Stimulated activated memory B cell treated with anti-CD40 and anti-IgM and Interleukin-4, amounts not matched to agents 10 μg/mL and 1 μg/mL and 100 μg/mL, for 72 hours (primary cell): ENCODE measurements around the gene KMT2A.
"Not testable (repeated sequence)": the region's sequence is repeated elsewhere in the genome, so short reads cannot be mapped to it uniquely, and the experiment has no call there.

Experiments used
- ATAC-seq: fragments of 150-1000 bp; cut with Tn5 transposase; 2 replicates; pipeline ENCODE4 v1.10.0; 2021
- H3K27ac Mint-ChIP-seq: one replicate; pipeline ENCODE4 v1.8.0; 2022; ENCODE audit warnings: mild to moderate bottlenecking, mixed read lengths
- H3K27me3 Mint-ChIP-seq: one replicate; pipeline ENCODE4 v1.8.0; 2022; ENCODE audit warnings: mixed read lengths
- H3K36me3 Mint-ChIP-seq: one replicate; pipeline ENCODE4 v1.8.0; 2022; ENCODE audit warnings: mixed read lengths
- H3K4me1 Mint-ChIP-seq: one replicate; pipeline ENCODE4 v1.8.0; 2022; ENCODE audit warnings: mixed read lengths
- H3K4me3 Mint-ChIP-seq: one replicate; pipeline ENCODE4 v1.8.0; 2022; ENCODE audit warnings: mild to moderate bottlenecking, moderate library complexity, mixed read lengths
- H3K9me3 Mint-ChIP-seq: one replicate; pipeline ENCODE4 v1.8.0; 2022; ENCODE audit warnings: mixed read lengths

KMT2A gene

GRCh38 chr11:118435893-118436624 is at the start of gene KMT2A:
KMT2A (plus strand) TSS chr11:118436492; CDS start chr11:118436513, 21 bp downstream.
- Mint-ChIP-seq H3K36me3 (no peaks in the 10 kb centered on the region), H3K9me3 (no peaks in the 10 kb centered on the region), H3K27ac (peak within 1 kb of the TSS; percentile 93), H3K27me3 (no peaks in the 10 kb centered on the region), H3K4me3 (peak within 1 kb of the TSS; percentile 97), H3K4me1 (peaks cover 56% of the 10 kb centered on the region)
- ATAC-seq = peak; percentile 86

DNA sequence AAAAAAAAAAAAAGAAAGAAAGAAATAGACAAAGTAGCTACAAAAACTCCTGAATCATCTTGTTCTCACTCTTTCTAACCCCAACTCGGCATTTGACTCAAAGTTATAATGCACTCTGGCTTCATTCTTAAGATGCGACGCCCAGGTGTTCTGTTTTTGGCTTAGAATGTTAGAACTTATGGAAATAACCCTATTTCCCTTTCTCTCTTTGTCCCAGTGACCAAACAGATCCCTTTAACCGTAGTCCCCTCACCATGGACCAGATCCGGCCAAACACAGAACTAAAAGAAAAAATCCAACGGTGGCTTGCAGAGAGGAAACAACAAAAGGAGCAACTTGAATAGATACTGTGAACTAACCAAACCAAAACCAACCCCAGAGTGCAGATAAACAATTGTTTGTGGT is 40.2 kb upstream of the KMT2A start:
- H3K4me1 Mint-ChIP-seq = peaks cover 18% of the 10 kb centered on the region
- H3K9me3 Mint-ChIP-seq = no peaks in the 10 kb centered on the region
- H3K27ac Mint-ChIP-seq = peak overlapping the region; percentile 78
- H3K4me3 Mint-ChIP-seq = no peak overlapping the region
- no peaks in the 10 kb centered on the region for H3K27me3 Mint-ChIP-seq
- H3K36me3 Mint-ChIP-seq = peaks cover 30% of the 10 kb centered on the region
- ATAC-seq = no peak

GRCh38 chr11:118397448-118397847 is 38.8 kb upstream of the KMT2A start:
- ATAC-seq = no peak
- H3K27ac Mint-ChIP-seq = no peak overlapping the region
- no peaks in the 10 kb centered on the region for H3K27me3 Mint-ChIP-seq
- H3K4me1 Mint-ChIP-seq = peaks cover 25% of the 10 kb centered on the region
- peaks cover 26% of the 10 kb centered on the region for H3K36me3 Mint-ChIP-seq
- no peaks in the 10 kb centered on the region for H3K9me3 Mint-ChIP-seq
- no peak overlapping the region for H3K4me3 Mint-ChIP-seq

- ATAC-seq = no peak
- no peaks in the 10 kb centered on the region for H3K27me3 Mint-ChIP-seq
- peaks cover 33% of the 10 kb centered on the region for H3K4me1 Mint-ChIP-seq
- peak overlapping the region; percentile 99 for H3K27ac Mint-ChIP-seq
- H3K9me3 Mint-ChIP-seq = no peaks in the 10 kb centered on the region
- H3K36me3 Mint-ChIP-seq = peaks cover 19% of the 10 kb centered on the region
- no peak overlapping the region for H3K4me3 Mint-ChIP-seq
Measured at GRCh38 chr11:118398791-118399559, 37.3 kb upstream of the KMT2A start.

- H3K4me1 Mint-ChIP-seq = peaks cover 56% of the 10 kb centered on the region
- peak; percentile 89 for ATAC-seq
- peaks cover 17% of the 10 kb centered on the region for H3K36me3 Mint-ChIP-seq
- H3K27me3 Mint-ChIP-seq = no peaks in the 10 kb centered on the region
- H3K9me3 Mint-ChIP-seq = no peaks in the 10 kb centered on the region
- H3K27ac Mint-ChIP-seq = peak within 1 kb of the TSS; percentile 99
- H3K4me3 Mint-ChIP-seq = peak within 1 kb of the TSS; percentile 90
Measured at GRCh38 chr11:118401151-118401879, 35.0 kb upstream of the KMT2A start, which contains the start of gene ATP5MG. ATP5MG (plus strand) TSS chr11:118401606; CDS start chr11:118401666, 60 bp downstream.

GRCh38 chr11:118401880-118402590 is 34.3 kb upstream of the KMT2A start:
- Mint-ChIP-seq H3K36me3 (peaks cover 18% of the 10 kb centered on the region), H3K27me3 (no peaks in the 10 kb centered on the region), H3K27ac (peak overlapping the region; percentile 99), H3K4me3 (peak overlapping the region; percentile 90), H3K4me1 (peaks cover 62% of the 10 kb centered on the region), H3K9me3 (no peaks in the 10 kb centered on the region)
- no peak for ATAC-seq

- Mint-ChIP-seq H3K36me3 (peaks cover 19% of the 10 kb centered on the region), H3K27ac (peak overlapping the region; percentile 99), H3K4me3 (peak overlapping the region; percentile 90), H3K4me1 (peaks cover 62% of the 10 kb centered on the region)
- H3K9me3 Mint-ChIP-seq, ATAC-seq, H3K27me3 Mint-ChIP-seq: not testable (repeated sequence)
Measured at GRCh38 chr11:118402594-118402993, 33.7 kb upstream of the KMT2A start.

- peaks cover 43% of the 10 kb centered on the region for H3K36me3 Mint-ChIP-seq
- ATAC-seq = no peak
- no peaks in the 10 kb centered on the region for H3K9me3 Mint-ChIP-seq
- no peak overlapping the region for H3K4me3 Mint-ChIP-seq
- H3K27me3 Mint-ChIP-seq = no peaks in the 10 kb centered on the region
- H3K4me1 Mint-ChIP-seq = peaks cover 57% of the 10 kb centered on the region
- no peak overlapping the region for H3K27ac Mint-ChIP-seq
Measured at GRCh38 chr11:118406599-118407166, 29.6 kb upstream of the KMT2A start.

- Mint-ChIP-seq H3K27ac (peak overlapping the region; percentile 52), H3K4me1 (peaks cover 30% of the 10 kb centered on the region), H3K9me3 (no peaks in the 10 kb centered on the region), H3K27me3 (no peaks in the 10 kb centered on the region), H3K36me3 (peaks cover 43% of the 10 kb centered on the region), H3K4me3 (no peak overlapping the region)
- ATAC-seq = no peak
Measured at GRCh38 chr11:118410055-118410745, 26.1 kb upstream of the KMT2A start.

DNA sequence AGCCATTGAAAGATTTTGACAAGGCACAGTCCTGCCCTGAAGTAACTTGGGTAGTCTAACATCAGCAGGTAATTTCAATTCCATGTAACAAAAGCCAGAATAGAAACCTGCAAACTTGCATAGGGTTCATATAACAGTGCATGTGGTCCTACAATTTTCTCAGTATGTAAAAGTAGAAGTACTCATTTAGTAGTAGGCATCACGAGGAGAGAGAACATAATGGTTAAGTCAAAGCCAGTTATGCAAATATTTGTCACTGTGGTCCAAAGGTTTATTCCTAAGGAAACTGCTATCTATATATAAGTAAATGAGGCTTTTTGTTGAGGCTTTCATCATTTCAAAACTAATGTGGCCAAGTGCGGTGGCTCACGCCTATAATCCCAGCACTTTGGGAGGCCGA is 24.8 kb upstream of the KMT2A start:
- peaks cover 39% of the 10 kb centered on the region for H3K36me3 Mint-ChIP-seq
- H3K27ac Mint-ChIP-seq = peak overlapping the region; percentile 52
- H3K9me3 Mint-ChIP-seq = no peaks in the 10 kb centered on the region
- H3K4me3 Mint-ChIP-seq = no peak overlapping the region
- no peaks in the 10 kb centered on the region for H3K27me3 Mint-ChIP-seq
- H3K4me1 Mint-ChIP-seq = peaks cover 16% of the 10 kb centered on the region
- no peak for ATAC-seq

DNA sequence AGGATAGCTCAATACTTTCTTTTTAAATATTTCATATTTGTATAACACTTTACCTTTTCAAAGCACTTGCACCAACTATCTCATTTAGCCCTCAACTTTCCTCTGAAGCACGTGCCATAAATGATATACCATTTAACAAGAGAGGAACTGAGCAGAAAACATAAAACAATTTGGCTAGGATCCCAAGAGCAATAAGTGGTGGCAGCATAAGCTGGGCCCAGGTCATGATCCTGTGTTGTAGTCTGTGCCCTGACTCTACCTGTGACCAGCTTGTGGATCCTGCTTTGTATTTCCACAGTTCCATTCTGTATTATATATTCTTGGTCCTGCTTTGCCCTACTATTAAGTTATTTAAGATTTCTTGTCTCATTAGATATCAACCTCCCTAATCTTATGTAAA is 23.4 kb upstream of the KMT2A start:
- Mint-ChIP-seq H3K4me3 (no peak overlapping the region), H3K27ac (no peak overlapping the region), H3K4me1 (peaks cover 13% of the 10 kb centered on the region), H3K9me3 (no peaks in the 10 kb centered on the region), H3K27me3 (no peaks in the 10 kb centered on the region), H3K36me3 (peaks cover 30% of the 10 kb centered on the region)
- no peak for ATAC-seq

GRCh38 chr11:118415062-118415738 is 21.1 kb upstream of the KMT2A start:
- H3K9me3 Mint-ChIP-seq = no peaks in the 10 kb centered on the region
- peaks cover 7% of the 10 kb centered on the region for H3K4me1 Mint-ChIP-seq
- H3K4me3 Mint-ChIP-seq = no peak overlapping the region
- no peak overlapping the region for H3K27ac Mint-ChIP-seq
- H3K36me3 Mint-ChIP-seq = peaks cover 12% of the 10 kb centered on the region
- no peaks in the 10 kb centered on the region for H3K27me3 Mint-ChIP-seq
- ATAC-seq = no peak

DNA sequence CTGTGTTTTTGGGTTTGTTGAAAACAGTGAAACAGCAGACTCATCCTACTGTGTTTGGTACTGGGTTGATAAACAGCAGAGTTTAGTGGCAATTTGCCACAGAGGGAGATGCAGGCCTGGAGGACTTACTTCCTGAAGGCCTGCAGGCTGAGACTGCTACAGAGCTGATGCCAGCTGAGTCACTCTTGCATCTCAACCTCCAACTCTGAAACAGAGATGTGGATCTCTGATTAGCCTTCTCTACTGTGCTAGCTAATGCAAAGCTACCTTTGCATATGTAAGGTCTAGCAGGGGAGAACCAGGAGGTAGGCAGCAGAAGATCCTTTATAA is 20.6 kb upstream of the KMT2A start:
- H3K9me3 Mint-ChIP-seq = no peaks in the 10 kb centered on the region
- no peak overlapping the region for H3K27ac Mint-ChIP-seq
- no peak for ATAC-seq
- H3K36me3 Mint-ChIP-seq = peaks cover 7% of the 10 kb centered on the region
- H3K4me3 Mint-ChIP-seq = no peak overlapping the region
- peaks cover 2% of the 10 kb centered on the region for H3K4me1 Mint-ChIP-seq
- no peaks in the 10 kb centered on the region for H3K27me3 Mint-ChIP-seq

GRCh38 chr11:118416900-118417299 is 19.4 kb upstream of the KMT2A start:
- not testable (repeated sequence) for H3K4me1 Mint-ChIP-seq, H3K27me3 Mint-ChIP-seq, ATAC-seq, H3K4me3 Mint-ChIP-seq, H3K27ac Mint-ChIP-seq, H3K36me3 Mint-ChIP-seq, H3K9me3 Mint-ChIP-seq
